Naive thymus-derived CD8-positive, alpha-beta T cell (primary cell): ENCODE data around the gene TULP3. TPM values are rescaled to one million over a fixed set of nuclear protein-coding genes. Genes with fewer than 3 reads are reported as not detected.

ENCODE experiments used
- ATAC-seq, 2 donors: fragments of 150-1000 bp; cut with Tn5 transposase in 1 of 2; sonication (Bioruptor Pico), chemical (Tn5 transposase) in 1 of 2; 1 replicate in 1 of 2; 2 replicates in 1 of 2; pipeline ENCODE4 v1.10.0; 2021; ENCODE audit warnings: mild to moderate bottlenecking in 2 of 2, moderate library complexity in 2 of 2
- POLR2A ChIA-PET: fragments of 350-600 bp; sonication (Branson Sonifier 250); formaldehyde crosslinking; loops from one replicate; lab custom pipeline; 2021; ENCODE audit warnings: antibody characterized with exemption; lab: Charles Lee
- DNase-seq, 10 donors: peaks; one replicate each; pipeline versions ENCODE4 v3.0.0 to v3.0.0-alpha.2; 2020 to 2022
- H3K27ac Mint-ChIP-seq, 10 donors: one replicate each; pipeline ENCODE4 v1.8.0; 2020 to 2022; ENCODE audit warnings: mild to moderate bottlenecking in 10 of 10, mixed read lengths in 10 of 10, moderate library complexity in 4 of 10, inconsistent platforms in 1 of 10
- H3K27me3 Mint-ChIP-seq, 5 donors: one replicate each; pipeline ENCODE4 v1.8.0; 2021 to 2022; ENCODE audit warnings: mixed read lengths in 5 of 5
- H3K36me3 Mint-ChIP-seq, 3 donors: one replicate each; pipeline ENCODE4 v1.8.0; 2020 to 2022; ENCODE audit warnings: mixed read lengths in 3 of 3, mild to moderate bottlenecking in 2 of 3, inconsistent platforms in 1 of 3
- H3K4me1 Mint-ChIP-seq, 4 donors: one replicate each; pipeline ENCODE4 v1.8.0; 2021 to 2022; ENCODE audit warnings: mixed read lengths in 4 of 4
- H3K4me3 Mint-ChIP-seq, 10 donors: one replicate each; pipeline ENCODE4 v1.8.0; 2020 to 2022; ENCODE audit warnings: mild to moderate bottlenecking in 10 of 10, mixed read lengths in 10 of 10, moderate library complexity in 6 of 10, inconsistent platforms in 1 of 10
- H3K9me3 Mint-ChIP-seq, 9 donors: one replicate each; pipeline ENCODE4 v1.8.0; 2020 to 2022; ENCODE audit warnings: mixed read lengths in 9 of 9, mild to moderate bottlenecking in 3 of 9, inconsistent platforms in 1 of 9, moderate library complexity in 1 of 9
- polyA plus RNA-seq, 3 donors: library from polyadenylated mRNA; unstranded; fragments of 300-500 nt; fragmentation: Illumina TruSeq; gene quantifications; one replicate each; pipeline ENCODE4 v1.2.3, GENCODE V29; 2021
- total RNA-seq, 8 experiments: library from RNA in 2 of 8; stranded (reverse) in 2 of 8; gene quantifications; one replicate each; pipeline ENCODE4 v1.2.3 and lab custom pipeline; 2021 to 2026

The TULP3 gene
- total and polyA plus RNA-seq, 5 experiments from 2014 or later, result 5.8 to 11.1 (median 8.8) TPM

- no peak for ATAC-seq
- H3K27me3 Mint-ChIP-seq, result no peaks in the 10 kb centered on the region
- H3K4me1 Mint-ChIP-seq, result peaks cover 0 to 6% (median 1%) of the 10 kb centered on the region in 4 donors
- peaks cover 0 to 40% (median 0%) of the 10 kb centered on the region in 3 donors for H3K36me3 Mint-ChIP-seq
- POLR2A ChIA-PET, result interaction anchor here (1.3 kb wide), 1 partner anchor 51 kb away, joined by 3 read pairs; the partner anchor contains the start of gene TULP3
- H3K4me3 Mint-ChIP-seq, result no peak overlapping the region
- H3K9me3 Mint-ChIP-seq, result no peaks in the 10 kb centered on the region
- H3K27ac Mint-ChIP-seq, result peak overlapping the region in 3 of 10 donors; percentile 25 to 77 (median 29)
- DNase-seq, result no peak
Measured at GRCh38 chr12:2941524-2941923, 50.8 kb downstream of the TULP3 start.

- Mint-ChIP-seq H3K27me3 (peaks cover 0 to 4% (median 3%) of the 10 kb centered on the region in 5 donors), H3K36me3 (peaks cover 0 to 16% (median 0%) of the 10 kb centered on the region in 3 donors), H3K4me1 (peaks cover 0 to 6% (median 0%) of the 10 kb centered on the region in 4 donors), H3K9me3 (no peaks in the 10 kb centered on the region), H3K4me3 (peak overlapping the region in 3 of 10 donors; percentile 20 to 64 (median 44)), H3K27ac (peak overlapping the region in 2 of 10 donors; percentile 34 to 37)
- DNase-seq (peak; percentile 4 to 66 (median 40)), ATAC-seq (peak; percentile 57 to 66)
- POLR2A ChIA-PET, result no interaction called here
Measured at GRCh38 chr12:2944401-2945047, 53.8 kb downstream of the TULP3 start.

- peak overlapping the region in 1 of 10 donors; percentile 8 for H3K27ac Mint-ChIP-seq
- H3K27me3 Mint-ChIP-seq, result peaks cover 0 to 9% (median 3%) of the 10 kb centered on the region in 5 donors
- H3K9me3 Mint-ChIP-seq, result no peaks in the 10 kb centered on the region
- no peak overlapping the region for H3K4me3 Mint-ChIP-seq
- H3K4me1 Mint-ChIP-seq, result peaks cover 0 to 4% (median 0%) of the 10 kb centered on the region in 4 donors
- ATAC-seq (no peak), DNase-seq (no peak)
- H3K36me3 Mint-ChIP-seq, result no peaks in the 10 kb centered on the region
- POLR2A ChIA-PET, result no interaction called here
Measured at GRCh38 chr12:2949411-2949810, 58.7 kb downstream of the TULP3 start.

GRCh38 chr12:2955888-2956287 lies 65.2 kb downstream of the TULP3 start:
- H3K36me3 Mint-ChIP-seq, result no peaks in the 10 kb centered on the region
- peaks cover 0 to 2% (median 0%) of the 10 kb centered on the region in 9 donors for H3K9me3 Mint-ChIP-seq
- no peak overlapping the region for H3K4me3 Mint-ChIP-seq
- DNase-seq, result no peak
- no peak for ATAC-seq
- H3K4me1 Mint-ChIP-seq, result peaks cover 9 to 19% (median 16%) of the 10 kb centered on the region in 4 donors
- no peak overlapping the region for H3K27ac Mint-ChIP-seq
- H3K27me3 Mint-ChIP-seq, result peaks cover 19 to 43% (median 29%) of the 10 kb centered on the region in 5 donors
- POLR2A ChIA-PET, result no interaction called here

GRCh38 chr12:2957816-2958431 lies 67.2 kb downstream of the TULP3 start:
- H3K9me3 Mint-ChIP-seq, result peaks cover 0 to 2% (median 0%) of the 10 kb centered on the region in 9 donors
- peaks cover 10 to 21% (median 18%) of the 10 kb centered on the region in 4 donors for H3K4me1 Mint-ChIP-seq
- no peaks in the 10 kb centered on the region for H3K36me3 Mint-ChIP-seq
- peaks cover 24 to 57% (median 41%) of the 10 kb centered on the region in 5 donors for H3K27me3 Mint-ChIP-seq
- H3K4me3 Mint-ChIP-seq, result peak overlapping the region in 8 of 10 donors; percentile 13 to 81 (median 74)
- DNase-seq (no peak), ATAC-seq (no peak)
- POLR2A ChIA-PET, result interaction anchor here (0.6 kb wide), 1 partner anchor 29 kb away, joined by 3 read pairs; no protein-coding TSS in a partner anchor
- H3K27ac Mint-ChIP-seq, result peak overlapping the region in 1 of 10 donors; percentile 15

- H3K27me3 Mint-ChIP-seq, result peaks cover 28 to 63% (median 44%) of the 10 kb centered on the region in 5 donors
- H3K4me3 Mint-ChIP-seq, result peak overlapping the region; percentile 29 to 81 (median 74)
- ATAC-seq, result no peak
- no peak for DNase-seq
- H3K9me3 Mint-ChIP-seq, result peaks cover 0 to 2% (median 0%) of the 10 kb centered on the region in 9 donors
- no peak overlapping the region for H3K27ac Mint-ChIP-seq
- peaks cover 0 to under 1% (median 0%) of the 10 kb centered on the region in 3 donors for H3K36me3 Mint-ChIP-seq
- H3K4me1 Mint-ChIP-seq, result peaks cover 10 to 21% (median 18%) of the 10 kb centered on the region in 4 donors
- POLR2A ChIA-PET, result interaction anchor here (0.6 kb wide), 1 partner anchor 30 kb away, joined by 3 read pairs; no protein-coding TSS in a partner anchor
Measured at GRCh38 chr12:2958432-2959191, 67.9 kb downstream of the TULP3 start.

GRCh38 chr12:2959192-2959504 lies 68.5 kb downstream of the TULP3 start, which contains the start of gene TEAD4:
Gene TEAD4 (plus strand): TSS chr12:2959397.
- Mint-ChIP-seq H3K27me3 (peaks cover 28 to 67% (median 47%) of the 10 kb centered on the region in 5 donors), H3K4me3 (peak within 1 kb of the TSS; percentile 54 to 81 (median 76)), H3K27ac (no peak within 1 kb of the TSS), H3K9me3 (peaks cover 0 to 2% (median 0%) of the 10 kb centered on the region in 9 donors), H3K4me1 (peaks cover 10 to 21% (median 18%) of the 10 kb centered on the region in 4 donors), H3K36me3 (peaks cover 0 to 2% (median 0%) of the 10 kb centered on the region in 3 donors)
- POLR2A ChIA-PET, result no interaction called here
- no peak for DNase-seq
- no peak for ATAC-seq

- DNase-seq (no peak), ATAC-seq (no peak)
- Mint-ChIP-seq H3K36me3 (peaks cover 0 to 2% (median 0%) of the 10 kb centered on the region in 3 donors), H3K4me3 (peak overlapping the region in 8 of 10 donors; percentile 24 to 75 (median 62)), H3K4me1 (peaks cover 10 to 21% (median 18%) of the 10 kb centered on the region in 4 donors), H3K9me3 (peaks cover 0 to 2% (median 0%) of the 10 kb centered on the region in 9 donors), H3K27ac (no peak overlapping the region), H3K27me3 (peaks cover 28 to 73% (median 50%) of the 10 kb centered on the region in 5 donors)
- POLR2A ChIA-PET, result no interaction called here
Measured at GRCh38 chr12:2959505-2960389, 69.1 kb downstream of the TULP3 start.

GRCh38 chr12:2960390-2960956 lies 69.8 kb downstream of the TULP3 start:
- peaks cover 28 to 75% (median 52%) of the 10 kb centered on the region in 5 donors for H3K27me3 Mint-ChIP-seq
- H3K4me1 Mint-ChIP-seq, result peaks cover 10 to 21% (median 18%) of the 10 kb centered on the region in 4 donors
- H3K9me3 Mint-ChIP-seq, result peaks cover 0 to 2% (median 0%) of the 10 kb centered on the region in 9 donors
- H3K27ac Mint-ChIP-seq, result no peak overlapping the region
- peak overlapping the region; percentile 49 to 78 (median 60) for H3K4me3 Mint-ChIP-seq
- H3K36me3 Mint-ChIP-seq, result peaks cover 0 to 2% (median 0%) of the 10 kb centered on the region in 3 donors
- ATAC-seq (peak in 1 of 2 donors; percentile 46), DNase-seq (no peak)
- POLR2A ChIA-PET, result no interaction called here

GRCh38 chr12:2960996-2961616 lies 70.4 kb downstream of the TULP3 start:
- peaks cover 10 to 21% (median 18%) of the 10 kb centered on the region in 4 donors for H3K4me1 Mint-ChIP-seq
- H3K27me3 Mint-ChIP-seq, result peaks cover 30 to 77% (median 56%) of the 10 kb centered on the region in 5 donors
- H3K4me3 Mint-ChIP-seq, result peak overlapping the region in 9 of 10 donors; percentile 12 to 78 (median 63)
- POLR2A ChIA-PET, result no interaction called here
- H3K9me3 Mint-ChIP-seq, result peaks cover 0 to 2% (median 0%) of the 10 kb centered on the region in 9 donors
- DNase-seq, result no peak
- ATAC-seq, result no peak
- H3K36me3 Mint-ChIP-seq, result peaks cover 0 to 2% (median 0%) of the 10 kb centered on the region in 3 donors
- no peak overlapping the region for H3K27ac Mint-ChIP-seq

GRCh38 chr12:2961705-2962104 lies 71.0 kb downstream of the TULP3 start:
- POLR2A ChIA-PET, result no interaction called here
- H3K4me3 Mint-ChIP-seq, result no peak overlapping the region
- DNase-seq (no peak), ATAC-seq (no peak)
- H3K36me3 Mint-ChIP-seq, result peaks cover 0 to 2% (median 0%) of the 10 kb centered on the region in 3 donors
- H3K27me3 Mint-ChIP-seq, result peaks cover 30 to 75% (median 57%) of the 10 kb centered on the region in 5 donors
- no peak overlapping the region for H3K27ac Mint-ChIP-seq
- peaks cover 10 to 21% (median 18%) of the 10 kb centered on the region in 4 donors for H3K4me1 Mint-ChIP-seq
- H3K9me3 Mint-ChIP-seq, result peaks cover 0 to 2% (median 0%) of the 10 kb centered on the region in 9 donors
